T-helper 17 cell (primary cell): ENCODE data around the gene FSHR. TPM values are rescaled to one million over a fixed set of nuclear protein-coding genes. Genes with fewer than 3 reads are reported as not detected.

Source experiments
- ATAC-seq: fragments of 150-1000 bp; cut with Tn5 transposase; 2 replicates; pipeline ENCODE4 v1.10.0; 2021; ENCODE audit warnings: mild to moderate bottlenecking, moderate library complexity
- DNase-seq, 3 donors: peaks; one replicate each; pipeline versions ENCODE4 v3.0.0 to v3.0.0-alpha.2; 2020 to 2021
- H3K9me3 ChIP-seq: one replicate; pipeline ENCODE4 v1.7.0; 2013; ENCODE audit warnings: low read length, mild to moderate bottlenecking; ENCODE audit not compliant: control insufficient read depth, poor library complexity, severe bottlenecking
- H3K27ac Mint-ChIP-seq: one replicate; pipeline ENCODE4 v1.8.0; 2022; ENCODE audit warnings: mild to moderate bottlenecking, moderate library complexity, mixed read lengths
- H3K27me3 Mint-ChIP-seq: one replicate; pipeline ENCODE4 v1.8.0; 2022; ENCODE audit warnings: mixed read lengths
- H3K36me3 Mint-ChIP-seq: one replicate; pipeline ENCODE4 v1.8.0; 2022; ENCODE audit warnings: low read depth, mixed read lengths
- H3K4me1 Mint-ChIP-seq: one replicate; pipeline ENCODE4 v1.8.0; 2022; ENCODE audit warnings: mild to moderate bottlenecking, mixed read lengths
- H3K4me3 Mint-ChIP-seq: one replicate; pipeline ENCODE4 v1.8.0; 2022; ENCODE audit warnings: mild to moderate bottlenecking, moderate library complexity, mixed read lengths
- total RNA-seq, 4 donors: library from RNA in 2 of 4; stranded (reverse) in 2 of 4; gene quantifications; one replicate each; pipeline ENCODE4 v1.2.3 and lab custom pipeline; 2022 to 2026

Gene FSHR
- total RNA-seq, 2 donors from 2014 or later = not detected

GRCh38 chr2:49037197-49037596, 117.1 kb downstream of the FSHR start:
- Mint-ChIP-seq H3K36me3 (no peaks in the 10 kb centered on the region), H3K27me3 (no peaks in the 10 kb centered on the region), H3K4me1 (no peaks in the 10 kb centered on the region), H3K27ac (no peak overlapping the region), H3K4me3 (no peak overlapping the region)
- ATAC-seq (no peak), DNase-seq (no peak)
- H3K9me3 ChIP-seq = no peaks in the 10 kb centered on the region

GRCh38 chr2:49035481-49035880, 118.8 kb downstream of the FSHR start:
- DNase-seq = no peak
- Mint-ChIP-seq H3K27ac (no peak overlapping the region), H3K27me3 (no peaks in the 10 kb centered on the region), H3K4me3 (no peak overlapping the region), H3K36me3 (no peaks in the 10 kb centered on the region), H3K4me1 (no peaks in the 10 kb centered on the region)
- no peaks in the 10 kb centered on the region for H3K9me3 ChIP-seq
- no peak for ATAC-seq

GRCh38 chr2:49033394-49034185, 120.7 kb downstream of the FSHR start:
- no peak overlapping the region for H3K27ac Mint-ChIP-seq
- no peaks in the 10 kb centered on the region for H3K9me3 ChIP-seq
- no peak for ATAC-seq

GRCh38 chr2:49032936-49033335, 121.4 kb downstream of the FSHR start:
- ATAC-seq (no peak), DNase-seq (no peak)
- Mint-ChIP-seq H3K27me3 (no peaks in the 10 kb centered on the region), H3K4me3 (no peak overlapping the region), H3K36me3 (no peaks in the 10 kb centered on the region), H3K27ac (no peak overlapping the region), H3K4me1 (no peaks in the 10 kb centered on the region)
- H3K9me3 ChIP-seq = no peaks in the 10 kb centered on the region

More at GRCh38 chr2:49033394-49034185, 120.7 kb downstream of the FSHR start:
- no peak for DNase-seq
- H3K4me1 Mint-ChIP-seq = no peaks in the 10 kb centered on the region
- H3K4me3 Mint-ChIP-seq = no peak overlapping the region
- no peaks in the 10 kb centered on the region for H3K36me3 Mint-ChIP-seq
- no peaks in the 10 kb centered on the region for H3K27me3 Mint-ChIP-seq

DNA sequence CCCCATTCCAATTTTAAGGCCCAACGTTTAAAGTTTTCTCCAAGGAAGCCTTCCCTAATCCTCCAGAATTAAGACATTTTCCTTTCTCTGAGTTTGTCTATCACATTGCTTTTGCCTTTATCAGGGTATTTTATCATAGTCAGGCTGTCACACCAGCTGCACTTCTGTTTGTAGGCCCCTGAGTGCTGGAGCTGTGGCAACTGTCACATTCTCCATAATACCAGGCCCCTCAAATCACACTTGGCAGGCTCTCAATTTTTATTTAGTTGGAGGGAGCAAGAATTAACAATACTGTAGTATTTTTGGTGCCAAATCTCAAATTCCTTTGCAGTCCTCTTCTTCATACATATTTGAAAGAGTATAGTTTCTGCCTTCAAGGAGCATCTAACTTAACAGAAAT, 122.2 kb downstream of the FSHR start:
- no peak overlapping the region for H3K27ac Mint-ChIP-seq
- DNase-seq (no peak), ATAC-seq (no peak)
- H3K4me1 Mint-ChIP-seq = no peaks in the 10 kb centered on the region
- H3K4me3 Mint-ChIP-seq = no peak overlapping the region
- H3K27me3 Mint-ChIP-seq = no peaks in the 10 kb centered on the region
- H3K9me3 ChIP-seq = no peaks in the 10 kb centered on the region
- no peaks in the 10 kb centered on the region for H3K36me3 Mint-ChIP-seq

DNA sequence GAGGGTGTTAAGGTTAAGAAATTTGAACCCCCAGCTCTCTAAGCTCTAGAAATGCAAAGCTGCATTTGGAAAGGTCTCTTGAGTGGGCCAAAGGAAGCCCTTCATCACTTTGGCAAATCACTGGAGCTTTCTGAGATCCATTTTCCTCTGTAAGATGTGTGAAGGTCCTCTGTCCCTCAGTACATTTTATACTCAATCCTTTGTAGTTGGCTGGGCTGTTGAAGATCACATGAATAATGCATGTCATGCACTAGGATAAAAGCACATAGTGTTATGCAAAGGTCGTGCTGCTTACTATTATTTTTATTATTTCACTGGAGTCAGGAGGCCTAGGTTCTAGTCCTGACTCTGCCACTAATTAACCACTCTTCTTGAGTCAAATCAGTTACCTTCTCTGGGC, 124.9 kb downstream of the FSHR start:
- Mint-ChIP-seq H3K27ac (no peak overlapping the region), H3K27me3 (no peaks in the 10 kb centered on the region), H3K4me1 (no peaks in the 10 kb centered on the region), H3K36me3 (no peaks in the 10 kb centered on the region), H3K4me3 (no peak overlapping the region)
- no peak for ATAC-seq
- DNase-seq = no peak
- H3K9me3 ChIP-seq = no peaks in the 10 kb centered on the region

DNA sequence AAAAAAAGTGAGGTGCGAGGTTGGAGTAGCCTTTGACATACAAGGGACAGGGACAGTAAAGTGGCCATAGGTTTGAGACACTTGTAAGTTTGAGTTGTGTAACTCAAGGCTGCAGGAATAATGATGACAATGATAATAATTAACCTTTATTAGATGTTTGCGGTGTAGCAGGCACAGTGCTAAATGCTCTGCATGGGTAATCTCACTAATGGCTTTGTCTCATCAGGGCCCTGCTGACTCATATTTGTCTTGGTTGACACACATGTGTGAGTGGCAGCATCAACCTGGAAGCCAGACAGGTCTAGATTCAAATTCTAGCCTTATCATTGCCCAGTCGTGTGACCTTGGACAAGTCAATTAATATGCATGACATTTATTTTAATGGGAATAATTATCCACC, 126.2 kb downstream of the FSHR start:
- no peak overlapping the region for H3K27ac Mint-ChIP-seq

DNA sequence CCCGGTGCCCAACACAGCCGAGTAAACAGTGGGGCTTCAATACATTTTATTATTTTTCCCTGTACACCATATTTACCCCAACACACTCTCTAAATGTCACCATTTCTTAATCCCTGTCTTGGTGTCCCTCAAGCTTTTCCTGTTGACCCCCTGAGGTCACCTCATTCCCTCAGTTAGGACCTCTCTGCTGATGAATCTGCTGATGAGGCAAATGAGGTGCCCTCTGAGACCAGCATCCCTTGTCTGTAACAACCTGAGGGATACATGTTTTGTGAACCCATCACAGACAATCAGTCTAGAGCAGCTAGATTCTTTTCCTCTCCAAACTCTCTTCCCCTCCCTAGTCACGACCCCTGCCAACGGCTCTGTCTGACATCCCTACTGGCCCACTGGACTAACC, 127.6 kb downstream of the FSHR start:
- no peaks in the 10 kb centered on the region for H3K27me3 Mint-ChIP-seq
- ATAC-seq = no peak
- no peaks in the 10 kb centered on the region for H3K36me3 Mint-ChIP-seq
- no peak for DNase-seq
- H3K9me3 ChIP-seq = no peaks in the 10 kb centered on the region
- H3K27ac Mint-ChIP-seq = no peak overlapping the region
- no peak overlapping the region for H3K4me3 Mint-ChIP-seq
- no peaks in the 10 kb centered on the region for H3K4me1 Mint-ChIP-seq

More for the DNA sequence above, 126.2 kb downstream of the FSHR start:
- DNase-seq (no peak), ATAC-seq (no peak)
- H3K36me3 Mint-ChIP-seq = no peaks in the 10 kb centered on the region
- H3K4me3 Mint-ChIP-seq = no peak overlapping the region
- no peaks in the 10 kb centered on the region for H3K9me3 ChIP-seq
- no peaks in the 10 kb centered on the region for H3K27me3 Mint-ChIP-seq
- no peaks in the 10 kb centered on the region for H3K4me1 Mint-ChIP-seq

DNA sequence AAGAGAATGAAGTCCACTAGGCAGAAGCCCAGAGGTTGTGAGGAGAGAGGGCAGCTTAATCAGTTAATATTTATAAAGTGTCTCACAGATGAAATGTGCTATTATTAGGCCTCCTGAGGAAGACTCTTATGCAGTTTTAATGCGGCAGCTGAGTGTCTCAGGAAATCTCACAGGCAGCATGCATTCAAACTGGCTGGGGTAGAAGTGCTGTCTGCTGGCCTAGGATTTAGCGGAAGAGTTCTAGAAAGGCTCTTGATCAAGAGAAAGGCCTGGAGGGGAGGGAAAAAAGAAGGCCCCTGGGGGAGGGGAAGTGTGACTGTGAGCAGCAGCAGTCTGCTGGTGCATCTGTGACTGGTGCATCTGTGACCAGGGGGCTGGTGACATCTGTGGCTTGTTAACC, 133.0 kb downstream of the FSHR start:
- Mint-ChIP-seq H3K4me1 (no peaks in the 10 kb centered on the region), H3K36me3 (no peaks in the 10 kb centered on the region), H3K4me3 (no peak overlapping the region), H3K27ac (no peak overlapping the region), H3K27me3 (no peaks in the 10 kb centered on the region)
- no peaks in the 10 kb centered on the region for H3K9me3 ChIP-seq
- DNase-seq (no peak), ATAC-seq (no peak)

DNA sequence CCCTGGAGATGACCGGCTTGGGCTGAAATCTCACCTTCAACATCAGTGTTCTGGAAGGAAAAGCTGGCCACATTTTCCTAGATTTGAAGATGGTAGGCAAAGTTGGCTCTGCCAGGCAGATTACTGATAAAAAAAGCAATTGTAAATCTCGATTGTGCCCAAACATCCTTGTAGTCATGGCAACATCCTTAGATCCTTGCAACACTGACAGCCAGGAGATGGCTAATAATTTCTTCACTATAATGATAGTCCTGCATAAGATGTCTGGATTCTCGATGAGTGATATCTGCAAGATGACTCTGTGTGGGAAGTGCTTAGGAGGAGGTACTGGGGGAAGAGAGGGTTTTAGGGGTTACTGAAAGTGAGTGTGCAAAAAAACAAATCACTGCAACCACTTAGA, 149.1 kb downstream of the FSHR start:
- DNase-seq (no peak), ATAC-seq (no peak)
- H3K9me3 ChIP-seq = no peaks in the 10 kb centered on the region
- no peaks in the 10 kb centered on the region for H3K36me3 Mint-ChIP-seq
- H3K4me1 Mint-ChIP-seq = no peaks in the 10 kb centered on the region
- H3K27me3 Mint-ChIP-seq = no peaks in the 10 kb centered on the region
- H3K4me3 Mint-ChIP-seq = no peak overlapping the region
- H3K27ac Mint-ChIP-seq = no peak overlapping the region

GRCh38 chr2:49004036-49004626, 150.2 kb downstream of the FSHR start:
- no peaks in the 10 kb centered on the region for H3K4me1 Mint-ChIP-seq
- no peaks in the 10 kb centered on the region for H3K36me3 Mint-ChIP-seq
- no peaks in the 10 kb centered on the region for H3K27me3 Mint-ChIP-seq
- no peak overlapping the region for H3K27ac Mint-ChIP-seq
- H3K9me3 ChIP-seq = no peaks in the 10 kb centered on the region
- H3K4me3 Mint-ChIP-seq = no peak overlapping the region
- DNase-seq (no peak), ATAC-seq (no peak)

DNA sequence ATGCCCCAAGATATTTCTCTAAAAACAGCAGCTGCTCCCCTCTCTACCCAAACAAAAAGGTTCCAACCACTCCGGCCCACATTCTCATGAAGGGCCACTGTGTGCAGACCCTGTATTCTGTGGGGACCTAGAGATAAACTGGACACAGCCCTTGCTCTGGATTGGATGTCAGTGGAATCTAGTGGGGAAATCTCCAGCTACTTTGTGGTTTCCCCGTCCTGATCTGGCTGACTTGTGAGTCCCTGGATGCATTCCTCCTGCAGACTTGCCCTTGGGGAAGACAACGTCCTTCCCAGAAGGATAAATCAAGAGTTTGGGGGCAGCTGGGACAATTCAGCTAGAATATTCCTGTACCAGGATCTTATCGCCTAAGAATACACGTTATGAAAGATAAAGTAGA, 151.1 kb downstream of the FSHR start:
- DNase-seq (no peak), ATAC-seq (no peak)
- no peaks in the 10 kb centered on the region for H3K9me3 ChIP-seq
- no peaks in the 10 kb centered on the region for H3K27me3 Mint-ChIP-seq
- H3K36me3 Mint-ChIP-seq = no peaks in the 10 kb centered on the region
- H3K27ac Mint-ChIP-seq = no peak overlapping the region
- H3K4me3 Mint-ChIP-seq = no peak overlapping the region
- no peaks in the 10 kb centered on the region for H3K4me1 Mint-ChIP-seq

- Mint-ChIP-seq H3K4me1 (no peaks in the 10 kb centered on the region), H3K27me3 (no peaks in the 10 kb centered on the region), H3K4me3 (no peak overlapping the region), H3K36me3 (no peaks in the 10 kb centered on the region), H3K27ac (no peak overlapping the region)
- DNase-seq (no peak), ATAC-seq (no peak)
- H3K9me3 ChIP-seq = no peaks in the 10 kb centered on the region
Measured at GRCh38 chr2:49002750-49003149, 151.6 kb downstream of the FSHR start.

GRCh38 chr2:49000695-49001094, 153.6 kb downstream of the FSHR start:
- Mint-ChIP-seq H3K4me1 (no peaks in the 10 kb centered on the region), H3K27me3 (no peaks in the 10 kb centered on the region), H3K27ac (no peak overlapping the region), H3K36me3 (no peaks in the 10 kb centered on the region), H3K4me3 (no peak overlapping the region)
- no peaks in the 10 kb centered on the region for H3K9me3 ChIP-seq
- ATAC-seq (no peak), DNase-seq (no peak)
